Measurements from ENCODE around the gene TICRR.
A peak's percentile ranks its signal among the peaks of the same experiment; 100 is the strongest.

DNA sequence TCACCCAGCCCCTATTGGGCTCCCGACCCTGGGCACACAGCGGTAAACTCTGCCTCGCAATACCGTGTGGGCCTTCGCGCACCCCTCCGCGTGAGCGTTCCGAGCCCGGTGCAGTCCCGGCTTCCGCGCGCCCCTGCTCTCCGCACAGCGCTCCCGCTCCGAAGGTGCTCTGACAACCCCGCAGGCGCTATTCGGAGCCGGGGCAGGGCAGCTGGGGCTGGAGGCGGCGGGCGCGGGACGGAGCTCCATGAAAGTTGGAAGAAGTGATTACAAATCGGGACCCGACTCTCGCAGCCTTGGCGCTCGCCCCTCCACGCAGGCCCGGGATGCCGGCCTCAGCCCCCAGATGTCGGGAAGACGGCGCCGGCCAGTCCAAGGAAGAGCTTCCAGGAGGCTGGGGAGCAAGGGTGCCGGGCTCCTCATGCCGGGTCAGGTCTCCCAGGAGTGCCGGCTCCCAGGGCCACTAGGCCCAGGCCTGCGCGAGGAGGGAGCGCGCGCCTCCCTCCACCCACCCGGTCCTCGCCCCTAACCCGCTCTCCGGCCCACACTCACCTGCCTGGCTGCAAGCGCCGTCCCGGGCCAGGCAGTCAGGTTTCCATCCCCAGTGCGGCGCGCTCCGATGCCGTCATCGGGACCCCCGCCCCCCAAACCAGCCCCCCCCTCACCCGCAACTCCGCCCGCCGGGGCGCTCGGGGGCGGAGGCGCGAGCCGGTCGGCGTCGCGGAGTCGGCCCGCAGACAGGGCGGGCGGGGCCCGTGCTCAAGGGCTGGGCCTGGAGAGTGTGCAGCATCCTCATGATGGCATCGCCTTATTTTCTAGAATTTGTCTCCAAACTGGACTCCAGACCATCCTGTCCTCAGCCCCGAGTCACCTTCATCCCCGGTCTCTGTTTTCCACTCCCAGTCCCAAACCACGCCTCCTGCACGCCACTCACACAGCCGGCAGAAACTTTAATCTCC lies 79.9 kb downstream of the TICRR start, which contains the start of gene KIF7:
- TF ChIP-seq NFIC (IDR thresholded peaks at IDR 0.05; ENCODE audit: low read length), result no peak
- no peak for TF ChIP-seq GABPA (IDR thresholded peaks at IDR 0.05; ENCODE audit: low read depth, low read length)
- TF ChIP-seq GABPA (CRISPR knock-in tag; IDR thresholded peaks at IDR 0.05; ENCODE audit: low read depth), result no peak
- TF ChIP-seq, protein P1, sequence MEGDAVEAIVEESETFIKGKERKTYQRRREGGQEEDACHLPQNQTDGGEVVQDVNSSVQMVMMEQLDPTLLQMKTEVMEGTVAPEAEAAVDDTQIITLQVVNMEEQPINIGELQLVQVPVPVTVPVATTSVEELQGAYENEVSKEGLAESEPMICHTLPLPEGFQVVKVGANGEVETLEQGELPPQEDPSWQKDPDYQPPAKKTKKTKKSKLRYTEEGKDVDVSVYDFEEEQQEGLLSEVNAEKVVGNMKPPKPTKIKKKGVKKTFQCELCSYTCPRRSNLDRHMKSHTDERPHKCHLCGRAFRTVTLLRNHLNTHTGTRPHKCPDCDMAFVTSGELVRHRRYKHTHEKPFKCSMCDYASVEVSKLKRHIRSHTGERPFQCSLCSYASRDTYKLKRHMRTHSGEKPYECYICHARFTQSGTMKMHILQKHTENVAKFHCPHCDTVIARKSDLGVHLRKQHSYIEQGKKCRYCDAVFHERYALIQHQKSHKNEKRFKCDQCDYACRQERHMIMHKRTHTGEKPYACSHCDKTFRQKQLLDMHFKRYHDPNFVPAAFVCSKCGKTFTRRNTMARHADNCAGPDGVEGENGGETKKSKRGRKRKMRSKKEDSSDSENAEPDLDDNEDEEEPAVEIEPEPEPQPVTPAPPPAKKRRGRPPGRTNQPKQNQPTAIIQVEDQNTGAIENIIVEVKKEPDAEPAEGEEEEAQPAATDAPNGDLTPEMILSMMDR (CRISPR knock-in tag; IDR thresholded peaks at IDR 0.05), result no peak
- TF ChIP-seq MIER3 (CRISPR knock-in tag; IDR thresholded peaks at IDR 0.05; ENCODE audit: borderline replicate concordance), result no peak
- 0 out of 4 replicates have a peak, but pooled peaks of 1 of the 2 experiments have one; percentile 10 for TF ChIP-seq KLF16 (CRISPR knock-in tag; IDR thresholded peaks at IDR 0.05)
- TF ChIP-seq CHD2 (IDR thresholded peaks at IDR 0.05; ENCODE audit: low read depth, low read length), result no peak
- TF ChIP-seq, protein P2, sequence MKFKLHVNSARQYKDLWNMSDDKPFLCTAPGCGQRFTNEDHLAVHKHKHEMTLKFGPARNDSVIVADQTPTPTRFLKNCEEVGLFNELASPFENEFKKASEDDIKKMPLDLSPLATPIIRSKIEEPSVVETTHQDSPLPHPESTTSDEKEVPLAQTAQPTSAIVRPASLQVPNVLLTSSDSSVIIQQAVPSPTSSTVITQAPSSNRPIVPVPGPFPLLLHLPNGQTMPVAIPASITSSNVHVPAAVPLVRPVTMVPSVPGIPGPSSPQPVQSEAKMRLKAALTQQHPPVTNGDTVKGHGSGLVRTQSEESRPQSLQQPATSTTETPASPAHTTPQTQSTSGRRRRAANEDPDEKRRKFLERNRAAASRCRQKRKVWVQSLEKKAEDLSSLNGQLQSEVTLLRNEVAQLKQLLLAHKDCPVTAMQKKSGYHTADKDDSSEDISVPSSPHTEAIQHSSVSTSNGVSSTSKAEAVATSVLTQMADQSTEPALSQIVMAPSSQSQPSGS (CRISPR knock-in tag; IDR thresholded peaks at IDR 0.05), result no peak
- no peak; the same call in 1 of the 2 replicates for TF ChIP-seq MYC (CRISPR knock-in tag; IDR thresholded peaks at IDR 0.05; ENCODE audit: borderline replicate concordance)
- no peak for TF ChIP-seq NFKBIZ (CRISPR knock-in tag; IDR thresholded peaks at IDR 0.05)
- peak; percentile 41; the same call in 1 of the 2 replicates for TF ChIP-seq CREB1 (IDR thresholded peaks at IDR 0.05)
- no peak for TF ChIP-seq CREB1 (CRISPR knock-in tag; IDR thresholded peaks at IDR 0.05)
- TF ChIP-seq CEBPB (IDR thresholded peaks at IDR 0.05; ENCODE audit: borderline replicate concordance, low read depth, low read length), result no peak
- TF ChIP-seq, protein P3, sequence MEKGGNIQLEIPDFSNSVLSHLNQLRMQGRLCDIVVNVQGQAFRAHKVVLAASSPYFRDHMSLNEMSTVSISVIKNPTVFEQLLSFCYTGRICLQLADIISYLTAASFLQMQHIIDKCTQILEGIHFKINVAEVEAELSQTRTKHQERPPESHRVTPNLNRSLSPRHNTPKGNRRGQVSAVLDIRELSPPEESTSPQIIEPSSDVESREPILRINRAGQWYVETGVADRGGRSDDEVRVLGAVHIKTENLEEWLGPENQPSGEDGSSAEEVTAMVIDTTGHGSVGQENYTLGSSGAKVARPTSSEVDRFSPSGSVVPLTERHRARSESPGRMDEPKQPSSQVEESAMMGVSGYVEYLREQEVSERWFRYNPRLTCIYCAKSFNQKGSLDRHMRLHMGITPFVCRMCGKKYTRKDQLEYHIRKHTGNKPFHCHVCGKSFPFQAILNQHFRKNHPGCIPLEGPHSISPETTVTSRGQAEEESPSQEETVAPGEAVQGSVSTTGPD (CRISPR knock-in tag; IDR thresholded peaks at IDR 0.05), result no peak
- TF ChIP-seq, protein P4, sequence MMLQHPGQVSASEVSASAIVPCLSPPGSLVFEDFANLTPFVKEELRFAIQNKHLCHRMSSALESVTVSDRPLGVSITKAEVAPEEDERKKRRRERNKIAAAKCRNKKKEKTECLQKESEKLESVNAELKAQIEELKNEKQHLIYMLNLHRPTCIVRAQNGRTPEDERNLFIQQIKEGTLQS (CRISPR knock-in tag; IDR thresholded peaks at IDR 0.05), result no peak
